ENCODE data around the gene ODF4.
A peak's percentile ranks its signal among the peaks of the same experiment; 100 is the strongest.
"Not testable (repeated sequence)": the region's sequence is repeated elsewhere in the genome, so short reads cannot be mapped to it uniquely, and the experiment has no call there.

The ODF4 gene

DNA sequence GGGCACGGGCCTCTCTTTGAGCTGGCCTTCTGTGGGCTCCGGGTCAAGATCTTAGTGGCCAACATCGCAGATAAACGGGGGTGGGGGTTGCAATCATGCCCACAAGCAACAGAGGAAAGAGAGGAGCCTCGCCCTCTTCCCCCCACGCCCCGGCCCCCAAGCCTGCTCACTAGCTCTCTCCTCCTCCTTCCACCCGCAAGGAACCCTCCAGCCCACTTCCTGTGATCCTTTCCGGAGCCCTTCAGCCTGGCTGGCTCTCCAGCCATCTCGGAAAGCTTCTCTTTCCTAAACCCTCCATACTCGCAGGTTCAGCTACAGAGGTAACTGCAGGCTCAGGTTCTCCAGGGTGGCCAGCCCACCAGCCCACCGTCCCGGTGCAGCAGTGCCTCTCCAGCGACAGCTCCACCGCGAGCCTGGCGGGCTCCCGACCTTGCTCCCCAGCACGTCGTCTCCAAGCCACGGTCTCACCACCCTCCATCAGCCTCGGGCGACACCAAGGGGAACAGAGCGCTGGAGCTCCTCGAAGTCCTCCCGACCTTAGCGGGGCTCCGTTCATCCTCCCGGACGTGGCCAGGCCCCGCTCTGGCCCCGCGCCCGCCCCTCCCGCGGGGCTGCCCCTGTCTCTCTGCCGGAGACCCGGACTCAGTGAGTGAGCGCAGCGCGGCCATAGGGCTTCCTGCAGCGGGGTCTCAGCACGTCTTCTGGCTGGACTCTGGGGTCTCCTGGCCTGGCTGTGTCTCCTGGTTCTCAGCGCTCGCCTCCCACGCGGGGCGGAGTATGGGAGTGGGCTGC lies 12.9 kb upstream of the ODF4 start:
- DNase-seq, result peak; percentile 77

GRCh38 chr17:8327303-8327649 lies 12.4 kb upstream of the ODF4 start:
- no peak for DNase-seq

GRCh38 chr17:8332128-8332527 lies 7.5 kb upstream of the ODF4 start:
- no peak for DNase-seq

DNA sequence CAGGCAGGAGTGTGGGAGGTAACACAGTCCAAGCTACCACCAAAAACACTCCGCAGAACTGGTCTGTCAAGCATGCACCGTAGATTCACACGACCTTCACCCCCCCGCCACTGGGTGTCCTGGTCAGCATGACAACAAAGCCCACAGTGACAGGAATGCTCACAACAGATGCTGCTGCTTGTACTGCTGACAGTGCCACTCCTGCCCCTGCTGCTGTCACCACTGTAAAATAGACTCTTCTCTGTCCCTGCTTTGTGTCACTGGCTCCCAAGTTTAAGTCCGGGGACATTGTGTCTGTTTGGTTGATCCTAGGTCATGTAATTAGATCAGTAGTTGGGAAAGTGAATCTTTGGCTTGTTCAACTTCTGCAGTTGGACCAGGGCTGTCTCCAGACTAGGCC lies 7.0 kb upstream of the ODF4 start:
- no peak for DNase-seq

GRCh38 chr17:8333281-8333680 lies 6.4 kb upstream of the ODF4 start:
- DNase-seq, result no peak

DNA sequence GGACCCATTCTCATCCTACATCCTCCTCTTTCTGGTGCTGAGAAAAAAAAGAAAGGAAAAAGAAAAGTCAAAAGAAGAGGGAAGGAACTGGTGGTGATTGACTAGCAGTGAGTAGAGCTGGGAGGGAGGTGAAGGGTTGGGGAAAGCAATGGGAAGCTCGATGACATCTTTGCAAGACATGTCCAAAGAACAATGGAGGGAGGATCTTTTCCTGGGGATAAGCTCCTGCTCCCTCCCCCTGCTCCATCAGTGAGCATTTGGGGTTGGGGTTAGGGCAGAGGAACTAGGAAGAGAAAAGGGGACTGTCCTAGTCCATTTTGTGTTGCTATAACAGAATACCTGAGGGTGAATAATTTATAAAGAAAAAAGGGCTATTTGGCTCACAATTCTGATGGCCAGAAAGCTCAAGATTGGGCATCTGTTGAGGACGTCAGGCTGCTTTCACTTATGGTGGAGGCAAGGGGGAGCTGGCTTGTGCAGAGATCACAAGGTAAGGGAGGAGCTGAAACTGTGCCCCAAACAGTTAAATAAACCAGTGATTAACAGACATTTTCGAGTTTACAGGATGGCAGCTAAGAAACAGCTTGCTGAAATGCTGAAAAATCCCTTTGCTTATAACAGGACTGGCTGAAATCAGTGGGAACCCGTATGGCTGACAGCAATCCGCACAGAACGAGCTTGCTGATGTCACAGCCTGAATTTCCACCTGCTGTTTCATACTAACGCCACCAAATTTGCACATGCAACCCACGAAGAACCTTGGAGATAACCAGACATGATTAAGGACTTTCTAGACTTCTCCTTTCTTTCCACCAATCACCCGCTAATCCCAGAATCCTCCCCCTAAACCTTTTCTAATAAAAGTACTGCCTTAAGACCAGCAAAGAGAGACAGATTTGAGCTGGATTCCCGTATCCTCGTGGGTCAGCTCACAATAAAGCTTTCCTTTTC lies 1.6 kb upstream of the ODF4 start:
- DNase-seq, result no peak

- DNase-seq, result no peak
These were observed 893 bp upstream of the ODF4 start for GRCh38 chr17:8338753-8339140.

- DNase-seq, result no peak
These were observed 1.8 kb downstream of the ODF4 start for GRCh38 chr17:8341456-8341855.

- no peak for DNase-seq
These were observed 5.5 kb downstream of the ODF4 start for GRCh38 chr17:8345052-8345690.

GRCh38 chr17:8345951-8346665 lies 6.5 kb downstream of the ODF4 start:
- no peak for DNase-seq

DNA sequence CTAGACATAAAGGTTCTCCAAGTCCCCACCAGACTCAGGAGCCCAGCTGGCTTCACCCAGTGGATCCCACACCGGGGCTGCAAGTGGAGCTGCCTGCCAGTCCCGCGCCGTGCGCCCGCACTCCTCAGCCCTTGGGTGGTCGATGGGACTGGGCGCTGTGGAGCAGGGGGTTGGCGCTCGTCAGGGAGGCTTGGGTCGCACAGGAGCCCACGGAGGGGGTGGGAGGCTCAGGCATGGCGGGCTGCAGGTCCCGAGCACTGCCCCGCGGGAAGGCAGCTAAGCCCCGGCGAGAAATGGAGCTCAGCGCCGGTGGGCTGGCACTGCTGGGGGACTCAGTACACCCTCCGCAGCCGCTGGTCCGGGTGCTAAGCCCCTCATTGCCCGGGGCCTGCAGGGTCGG lies 7.4 kb downstream of the ODF4 start:
- not testable (repeated sequence) for DNase-seq

DNA sequence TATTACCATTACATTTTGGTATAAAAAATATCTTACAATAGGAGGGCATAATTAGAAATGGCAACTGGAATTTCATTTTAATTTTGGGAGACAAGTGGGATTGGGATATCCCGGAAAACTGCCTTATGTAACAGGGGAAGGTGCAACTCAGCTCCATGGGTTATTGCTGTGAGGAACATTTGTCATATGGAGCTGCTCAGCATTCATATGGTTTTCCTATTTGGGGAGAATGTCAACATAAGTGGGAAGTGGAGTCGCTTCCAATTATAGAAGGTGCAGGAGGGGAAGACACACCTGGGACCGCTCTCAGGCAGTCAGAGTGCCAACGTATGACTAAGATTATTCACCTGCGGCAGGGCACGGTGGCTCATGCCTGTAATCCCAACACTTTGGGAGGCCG lies 10.7 kb downstream of the ODF4 start:
- DNase-seq, result no peak

DNA sequence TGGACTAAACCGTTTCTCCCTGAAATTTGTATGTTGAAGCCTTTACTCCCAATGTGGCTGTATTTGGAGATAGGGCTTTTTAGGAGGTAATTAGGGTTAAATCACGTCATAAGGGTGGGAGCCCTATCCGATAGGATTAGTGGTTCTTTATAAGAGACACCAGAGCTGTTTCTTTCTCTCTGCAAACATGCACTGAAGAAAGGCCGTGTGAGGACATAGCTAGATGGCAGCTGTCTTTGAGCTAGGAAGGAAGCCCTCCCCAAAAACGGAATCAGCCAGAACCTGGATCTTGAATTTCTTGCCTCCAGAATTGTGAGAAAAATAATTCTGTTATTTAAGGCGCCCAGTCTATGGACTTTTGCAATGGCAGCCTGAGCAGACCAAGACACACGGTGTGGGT lies 14.1 kb downstream of the ODF4 start:
- no peak for DNase-seq

- DNase-seq, result no peak
These were observed 14.6 kb downstream of the ODF4 start for GRCh38 chr17:8354236-8354635.

- DNase-seq, result no peak
These were observed 18.3 kb downstream of the ODF4 start for GRCh38 chr17:8357910-8358309.

DNA sequence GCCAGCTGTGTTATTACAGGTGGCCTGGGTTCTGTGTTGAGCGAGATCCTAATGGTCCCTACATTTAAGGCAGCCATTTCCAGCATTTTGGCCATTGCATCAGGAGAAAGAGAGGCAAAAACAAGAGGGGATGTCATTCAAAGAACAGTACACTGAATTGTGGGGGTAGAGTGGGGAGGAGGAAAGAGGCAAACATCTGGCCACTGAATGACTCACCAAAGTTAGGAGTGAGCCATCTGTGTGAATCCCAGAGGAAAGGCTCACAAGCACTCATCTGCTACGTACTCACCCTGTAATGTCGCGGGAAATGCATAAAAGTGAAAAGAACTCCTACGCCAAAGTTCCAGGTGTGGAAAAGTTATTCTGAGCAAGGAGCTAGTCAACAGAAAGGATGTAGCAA lies 20.1 kb downstream of the ODF4 start:
- no peak for DNase-seq

- no peak for DNase-seq
These were observed 20.6 kb downstream of the ODF4 start for GRCh38 chr17:8360260-8360659.

GRCh38 chr17:8360751-8361150 lies 21.1 kb downstream of the ODF4 start:
- no peak for DNase-seq

GRCh38 chr17:8362651-8363332 lies 23.2 kb downstream of the ODF4 start:
- DNase-seq, result no peak

DNA sequence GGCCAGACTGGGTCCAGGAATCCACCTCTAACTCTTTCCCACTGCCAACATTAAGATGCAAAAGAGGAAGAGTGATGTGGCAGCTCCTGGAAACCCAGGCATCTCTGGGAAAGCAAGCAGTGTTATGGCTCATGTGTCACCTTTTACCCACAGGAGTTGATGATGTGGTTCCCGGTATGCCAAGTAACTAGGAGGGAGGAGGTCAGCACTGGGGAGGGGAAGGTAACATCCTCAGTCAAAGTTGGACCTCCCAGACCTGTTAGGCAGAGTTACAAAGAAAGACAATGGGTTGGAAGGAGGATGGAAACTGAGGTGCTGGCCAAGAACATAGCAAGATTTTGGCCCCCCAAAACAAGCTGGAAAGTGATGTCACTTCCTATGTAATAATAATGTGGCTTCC lies 25.5 kb downstream of the ODF4 start:
- no peak for DNase-seq

- DNase-seq, result no peak
These were observed 26.6 kb downstream of the ODF4 start for GRCh38 chr17:8366231-8366630.

DNA sequence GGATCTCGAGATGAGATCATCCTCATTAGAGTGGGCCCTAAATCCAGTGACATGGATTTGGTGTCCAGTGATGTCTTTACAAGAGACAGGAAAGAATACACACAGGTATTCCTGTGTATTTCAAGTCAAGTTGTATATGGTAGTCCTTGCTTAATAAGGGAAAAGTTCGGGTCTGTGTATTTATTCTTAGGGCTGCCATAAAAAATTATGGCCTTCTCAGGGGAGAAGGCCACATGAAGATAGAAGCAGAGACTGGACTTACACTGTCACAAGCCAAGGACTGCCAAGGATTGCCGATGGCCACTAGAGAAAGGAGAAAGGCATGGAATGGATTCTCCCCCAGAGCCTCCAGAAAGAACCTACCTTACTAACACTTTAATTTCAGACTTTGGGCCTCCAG lies 28.6 kb downstream of the ODF4 start:
- no peak for DNase-seq
